Astrocyte (in vitro differentiated cells and primary cell): ENCODE results near the gene DHX35.

Experiments
- EZH2 ChIP-seq: IDR thresholded peaks from 2 replicates; pipeline ENCODE4 v1.6.1; 2012; ENCODE audit warnings: mild to moderate bottlenecking, low read length, inconsistent platforms; ENCODE audit not compliant: insufficient read depth
- TF ChIP-seq, protein P1 (sequence below): IDR thresholded peaks from 2 replicates; pipeline ENCODE4 v1.5.1; 2011; ENCODE audit warnings: low read depth, mild to moderate bottlenecking, inconsistent platforms, low read length, moderate library complexity; ENCODE audit not compliant: insufficient read depth

DNA sequence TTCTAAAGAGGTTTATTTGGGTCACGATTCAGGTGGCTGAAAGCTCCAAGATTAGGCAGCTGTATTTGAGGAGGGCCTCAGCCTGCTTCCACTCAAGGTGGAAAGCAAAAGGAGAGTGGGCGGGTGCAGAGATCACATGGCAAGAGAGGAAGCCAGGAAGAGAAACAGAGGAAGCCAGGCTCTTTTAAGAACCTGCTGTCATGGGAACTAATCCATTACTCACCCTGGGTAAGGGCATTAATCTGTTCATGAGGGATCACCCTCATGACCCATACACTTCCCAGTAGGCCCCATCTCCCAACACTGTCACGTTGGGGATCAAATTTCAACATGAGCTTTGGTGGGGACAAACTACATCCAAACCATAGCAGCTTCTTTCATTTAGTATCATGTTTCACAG is 53.9 kb downstream of the DHX35 start:
- TF ChIP-seq, protein P1, sequence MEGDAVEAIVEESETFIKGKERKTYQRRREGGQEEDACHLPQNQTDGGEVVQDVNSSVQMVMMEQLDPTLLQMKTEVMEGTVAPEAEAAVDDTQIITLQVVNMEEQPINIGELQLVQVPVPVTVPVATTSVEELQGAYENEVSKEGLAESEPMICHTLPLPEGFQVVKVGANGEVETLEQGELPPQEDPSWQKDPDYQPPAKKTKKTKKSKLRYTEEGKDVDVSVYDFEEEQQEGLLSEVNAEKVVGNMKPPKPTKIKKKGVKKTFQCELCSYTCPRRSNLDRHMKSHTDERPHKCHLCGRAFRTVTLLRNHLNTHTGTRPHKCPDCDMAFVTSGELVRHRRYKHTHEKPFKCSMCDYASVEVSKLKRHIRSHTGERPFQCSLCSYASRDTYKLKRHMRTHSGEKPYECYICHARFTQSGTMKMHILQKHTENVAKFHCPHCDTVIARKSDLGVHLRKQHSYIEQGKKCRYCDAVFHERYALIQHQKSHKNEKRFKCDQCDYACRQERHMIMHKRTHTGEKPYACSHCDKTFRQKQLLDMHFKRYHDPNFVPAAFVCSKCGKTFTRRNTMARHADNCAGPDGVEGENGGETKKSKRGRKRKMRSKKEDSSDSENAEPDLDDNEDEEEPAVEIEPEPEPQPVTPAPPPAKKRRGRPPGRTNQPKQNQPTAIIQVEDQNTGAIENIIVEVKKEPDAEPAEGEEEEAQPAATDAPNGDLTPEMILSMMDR, result no peak
- no peak for TF ChIP-seq EZH2
